Peyer's patch (tissue), 4 donors: ENCODE data around the gene OAS3.

Experiments used
- POLR2A ChIP-seq, 2 donors: fragments of 450-650 bp; IDR thresholded peaks; one replicate each; pipeline ENCODE4 v1.5.1; 2017; ENCODE audit warnings: antibody characterized with exemption in 2 of 2, mild to moderate bottlenecking in 2 of 2, moderate library complexity in 2 of 2
- TF ChIP-seq, protein P1 (sequence below), 6 experiments: fragments of 450-650 bp in 4 of 6; fragments of 200-600 bp in 2 of 6; sonication (generic) in 1 of 6; IDR thresholded peaks; one replicate each; pipeline ENCODE4 v1.5.1; 2017 to 2019; ENCODE audit warnings: antibody characterized with exemption in 6 of 6, mild to moderate bottlenecking in 3 of 6, moderate library complexity in 1 of 6

DNA sequence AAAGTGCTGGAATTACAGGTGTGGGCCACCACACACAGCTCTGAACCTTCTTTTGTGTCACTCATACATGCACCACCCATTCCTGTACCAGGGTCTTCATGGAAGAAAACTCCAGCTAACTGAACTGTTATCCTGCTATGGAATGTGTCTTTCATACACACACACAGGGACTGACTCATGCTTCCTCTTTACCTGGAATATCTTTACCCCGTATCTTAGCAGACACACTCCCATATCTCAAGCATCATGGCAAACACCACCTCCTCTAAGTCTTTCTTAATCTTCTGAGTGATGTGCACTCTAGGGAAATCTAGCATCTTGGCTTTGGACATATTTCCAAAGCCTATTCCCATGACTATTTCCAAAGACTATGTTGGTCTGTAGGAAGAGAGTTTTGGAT, 83.2 kb downstream of the OAS3 start:
- TF ChIP-seq, protein P1, sequence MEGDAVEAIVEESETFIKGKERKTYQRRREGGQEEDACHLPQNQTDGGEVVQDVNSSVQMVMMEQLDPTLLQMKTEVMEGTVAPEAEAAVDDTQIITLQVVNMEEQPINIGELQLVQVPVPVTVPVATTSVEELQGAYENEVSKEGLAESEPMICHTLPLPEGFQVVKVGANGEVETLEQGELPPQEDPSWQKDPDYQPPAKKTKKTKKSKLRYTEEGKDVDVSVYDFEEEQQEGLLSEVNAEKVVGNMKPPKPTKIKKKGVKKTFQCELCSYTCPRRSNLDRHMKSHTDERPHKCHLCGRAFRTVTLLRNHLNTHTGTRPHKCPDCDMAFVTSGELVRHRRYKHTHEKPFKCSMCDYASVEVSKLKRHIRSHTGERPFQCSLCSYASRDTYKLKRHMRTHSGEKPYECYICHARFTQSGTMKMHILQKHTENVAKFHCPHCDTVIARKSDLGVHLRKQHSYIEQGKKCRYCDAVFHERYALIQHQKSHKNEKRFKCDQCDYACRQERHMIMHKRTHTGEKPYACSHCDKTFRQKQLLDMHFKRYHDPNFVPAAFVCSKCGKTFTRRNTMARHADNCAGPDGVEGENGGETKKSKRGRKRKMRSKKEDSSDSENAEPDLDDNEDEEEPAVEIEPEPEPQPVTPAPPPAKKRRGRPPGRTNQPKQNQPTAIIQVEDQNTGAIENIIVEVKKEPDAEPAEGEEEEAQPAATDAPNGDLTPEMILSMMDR (IDR thresholded peaks at IDR 0.05) = no peak
- no peak for TF ChIP-seq POLR2A (IDR thresholded peaks at IDR 0.05)
